Panc1 (cell line): ENCODE measurements around the gene B9D2. TPM values are rescaled to one million over a fixed set of nuclear protein-coding genes. Genes with fewer than 3 reads are reported as not detected.

Experiments
- ATAC-seq: fragments of 200-7000 bp; cut with Tn5 transposase; 2 replicates; pipeline ENCODE4 v1.9.1; 2020; ENCODE audit warnings: mild to moderate bottlenecking, moderate library complexity
- BruUV-seq: library from RNA; stranded (reverse); fragments of 400-500 nt; replicated peaks from 2 replicates; lab custom pipeline; 2021; lab: Mats Ljungman, UMichigan
- CTCF ChIA-PET: fragments of 300-600 bp; sonication (Branson Sonifier 250); formaldehyde crosslinking; loops from one replicate; lab custom pipeline; 2022; ENCODE audit warnings: antibody characterized with exemption; lab: Charles Lee
- POLR2A ChIA-PET: fragments of 300-600 bp; sonication (Branson Sonifier 250); formaldehyde crosslinking; loops from one replicate; lab custom pipeline; 2022; ENCODE audit warnings: antibody characterized with exemption; lab: Charles Lee
- DNase-seq: peaks from one replicate; pipeline ENCODE4 v3.0.0-alpha.2; 2010; ENCODE audit warnings: low read depth, low spot score
- H3K27ac ChIP-seq: 2 replicates; pipeline ENCODE4 v1.5.1; 2011; ENCODE audit warnings: mild to moderate bottlenecking, low read length, inconsistent platforms
- H3K27me3 ChIP-seq: fragments of 200-500 bp; sonication (Bioruptor generic); 2 replicates; pipeline ENCODE4 v1.6.0; 2014; ENCODE audit warnings: low read length, inconsistent platforms; ENCODE audit not compliant: control insufficient read depth, insufficient read depth
- H3K36me3 ChIP-seq: fragments of 200-500 bp; sonication (Bioruptor generic); 2 replicates; pipeline ENCODE4 v1.5.1; 2014; ENCODE audit warnings: inconsistent platforms, mild to moderate bottlenecking, low read length, moderate library complexity; ENCODE audit not compliant: control insufficient read depth, insufficient read depth
- H3K4me1 ChIP-seq: 2 replicates; pipeline ENCODE4 v1.5.1; 2011; ENCODE audit warnings: inconsistent platforms, mild to moderate bottlenecking, low read length, moderate library complexity; ENCODE audit not compliant: control insufficient read depth, insufficient read depth
- H3K4me3 ChIP-seq, 2 experiments: 2 replicates each; pipeline ENCODE4 v1.5.1; 2011 to 2012; ENCODE audit warnings: low read depth in 2 of 2, low read length in 2 of 2, mild to moderate bottlenecking in 2 of 2, inconsistent platforms in 1 of 2, moderate library complexity in 1 of 2
- H3K9me3 ChIP-seq: fragments of 200-500 bp; sonication (Bioruptor generic); 2 replicates; pipeline ENCODE4 v1.5.1; 2014; ENCODE audit warnings: low read depth, mild to moderate bottlenecking, inconsistent platforms, low read length, moderate library complexity; ENCODE audit not compliant: control insufficient read depth, insufficient read depth
- POLR2AphosphoS5 ChIP-seq: IDR thresholded peaks from 2 replicates; pipeline ENCODE4 v1.6.1; 2012; ENCODE audit warnings: mild to moderate bottlenecking, low read depth, low read length, moderate library complexity
- REST ChIP-seq, 2 experiments: IDR thresholded peaks; 2 replicates each; pipeline ENCODE4 v1.6.1; 2011 to 2012; ENCODE audit warnings: low read depth in 2 of 2, control low read depth in 1 of 2, low read length in 1 of 2, mild to moderate bottlenecking in 1 of 2, moderate library complexity in 1 of 2; ENCODE audit not compliant: insufficient read depth in 1 of 2
- SIN3A ChIP-seq: IDR thresholded peaks from 2 replicates; pipeline ENCODE4 v1.6.1; 2012; ENCODE audit warnings: low read depth, mild to moderate bottlenecking, low read length, moderate library complexity, borderline replicate concordance; ENCODE audit not compliant: insufficient read depth
- TCF7L2 ChIP-seq: IDR thresholded peaks from 2 replicates; pipeline ENCODE4 v1.6.1; 2011; ENCODE audit warnings: mild to moderate bottlenecking, low read depth, low read length, inconsistent platforms
- in situ Hi-C: cut with HindIII; loops from 2 replicates; pipeline ENCODE4 v1.10.0; 2016; ENCODE audit warnings: low sequenced_read_pairs, low pct_unique_long_range_greater_than_20kb
- intact Hi-C: fragments of 100-400 bp; cut with micrococcal nuclease; formaldehyde crosslinking; loops from one replicate; pipeline ENCODE4 v1.10.0; 2022; ENCODE audit not compliant: unreplicated experiment
- total RNA-seq: library from RNA; stranded (reverse); gene quantifications from one replicate; pipeline ENCODE4 v1.2.1, GENCODE V29; 2021; ENCODE audit not compliant: unreplicated experiment
- TF ChIP-seq, protein P1 (sequence below): fragments of 450-650 bp; IDR thresholded peaks from 2 replicates; pipeline ENCODE4 v1.5.1; 2017; ENCODE audit warnings: mild to moderate bottlenecking

Gene B9D2
- total RNA-seq, 1 experiment from 2014 or later: 7.1 TPM

DNA sequence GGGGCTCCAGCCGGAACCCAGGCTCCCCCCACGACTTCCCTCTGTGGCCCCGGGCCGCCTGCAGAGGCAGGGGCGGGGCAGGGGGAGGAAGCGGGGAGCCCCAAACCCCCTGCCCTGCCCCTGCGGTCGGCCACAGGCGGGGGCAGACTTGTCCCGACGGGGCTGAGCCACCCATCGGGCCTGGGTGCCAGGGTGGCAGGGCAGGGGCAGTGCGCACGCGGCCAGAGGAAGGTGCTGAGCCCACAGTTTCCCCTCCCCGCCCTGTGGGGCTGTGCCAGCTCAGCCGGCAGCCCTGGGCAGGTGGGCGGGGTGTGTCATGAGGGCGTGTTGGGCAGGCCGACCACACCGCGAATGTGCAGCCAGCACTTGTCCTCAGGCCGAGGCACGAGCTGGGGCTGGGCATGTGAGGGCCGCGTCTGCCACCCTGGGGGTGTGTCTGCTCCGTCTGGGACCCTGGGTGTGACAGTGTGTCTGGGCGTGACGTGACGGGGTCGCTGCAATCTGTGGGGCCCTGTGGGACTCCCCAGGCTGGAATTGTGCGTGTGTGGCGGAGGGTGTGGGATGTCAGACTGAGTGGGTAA, 36.3 kb downstream of the B9D2 start:
- no peak for DNase-seq
- H3K4me3 ChIP-seq: no peak overlapping the region
- no peaks in the 10 kb centered on the region for H3K9me3 ChIP-seq
- no peaks in the 10 kb centered on the region for H3K27me3 ChIP-seq
- intact Hi-C loops: no loop called here
- H3K27ac ChIP-seq: peak overlapping the region; percentile 32; the same call in 1 of the 2 replicates
- in situ Hi-C loops: no loop called here
- no TSS peak for BruUV-seq
- H3K4me1 ChIP-seq: peaks cover 43% of the 10 kb centered on the region
- ATAC-seq: no peak
- CTCF ChIA-PET: interaction anchor here (0.5 kb wide), 1 partner anchor 123 kb away, joined by 6 read pairs; no protein-coding TSS in a partner anchor
- no peaks in the 10 kb centered on the region for H3K36me3 ChIP-seq
- POLR2A ChIA-PET: interaction anchor here (0.6 kb wide), 1 partner anchor 64 kb away, joined by 3 read pairs; no protein-coding TSS in a partner anchor
- TF ChIP-seq TCF7L2 (no peak), POLR2AphosphoS5 (no peak), REST (IDR thresholded peaks at IDR 0.05; ENCODE audit: insufficient read depth in 1 of 2, low read depth in 2 of 2, low read length in 1 of 2) (no peak), SIN3A (no peak)
- TF ChIP-seq, protein P1, sequence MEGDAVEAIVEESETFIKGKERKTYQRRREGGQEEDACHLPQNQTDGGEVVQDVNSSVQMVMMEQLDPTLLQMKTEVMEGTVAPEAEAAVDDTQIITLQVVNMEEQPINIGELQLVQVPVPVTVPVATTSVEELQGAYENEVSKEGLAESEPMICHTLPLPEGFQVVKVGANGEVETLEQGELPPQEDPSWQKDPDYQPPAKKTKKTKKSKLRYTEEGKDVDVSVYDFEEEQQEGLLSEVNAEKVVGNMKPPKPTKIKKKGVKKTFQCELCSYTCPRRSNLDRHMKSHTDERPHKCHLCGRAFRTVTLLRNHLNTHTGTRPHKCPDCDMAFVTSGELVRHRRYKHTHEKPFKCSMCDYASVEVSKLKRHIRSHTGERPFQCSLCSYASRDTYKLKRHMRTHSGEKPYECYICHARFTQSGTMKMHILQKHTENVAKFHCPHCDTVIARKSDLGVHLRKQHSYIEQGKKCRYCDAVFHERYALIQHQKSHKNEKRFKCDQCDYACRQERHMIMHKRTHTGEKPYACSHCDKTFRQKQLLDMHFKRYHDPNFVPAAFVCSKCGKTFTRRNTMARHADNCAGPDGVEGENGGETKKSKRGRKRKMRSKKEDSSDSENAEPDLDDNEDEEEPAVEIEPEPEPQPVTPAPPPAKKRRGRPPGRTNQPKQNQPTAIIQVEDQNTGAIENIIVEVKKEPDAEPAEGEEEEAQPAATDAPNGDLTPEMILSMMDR: no peak

DNA sequence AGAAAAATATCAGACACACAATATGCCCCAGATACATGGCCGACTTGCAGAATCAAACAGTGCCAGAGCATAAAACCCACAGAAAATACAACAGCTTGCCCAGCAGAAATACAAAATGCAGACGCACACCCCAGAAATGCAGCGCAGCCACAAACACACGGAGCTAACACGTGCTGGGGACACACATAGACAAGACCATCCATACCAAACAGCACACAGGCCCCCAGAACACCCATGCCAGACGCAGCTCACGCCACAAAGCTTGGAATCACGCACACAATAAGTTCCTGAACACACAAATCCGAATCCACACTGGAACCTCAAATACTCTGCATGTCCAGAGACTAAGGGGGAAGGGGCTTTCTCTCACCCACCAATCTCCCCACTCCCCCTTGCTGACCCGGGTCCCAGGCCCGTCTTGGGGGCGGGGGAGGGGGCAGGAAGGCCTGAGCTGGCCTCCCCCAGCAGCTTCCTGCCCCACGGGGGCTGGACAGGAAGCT, 36.8 kb downstream of the B9D2 start:
- BruUV-seq: no TSS peak
- H3K4me3 ChIP-seq: no peak overlapping the region
- no peaks in the 10 kb centered on the region for H3K9me3 ChIP-seq
- intact Hi-C loops: no loop called here
- POLR2A ChIA-PET: interaction anchor here (0.6 kb wide), 1 partner anchor 63 kb away, joined by 3 read pairs; no protein-coding TSS in a partner anchor
- CTCF ChIA-PET: interaction anchor here (0.5 kb wide), 1 partner anchor 123 kb away, joined by 6 read pairs; no protein-coding TSS in a partner anchor
- peaks cover 49% of the 10 kb centered on the region for H3K4me1 ChIP-seq
- peak overlapping the region; percentile 32 for H3K27ac ChIP-seq
- in situ Hi-C loops: no loop called here
- ATAC-seq (no peak), DNase-seq (no peak)
- TF ChIP-seq REST (IDR thresholded peaks at IDR 0.05; ENCODE audit: insufficient read depth in 1 of 2, low read depth in 2 of 2, low read length in 1 of 2) (no peak), TCF7L2 (no peak), POLR2AphosphoS5 (no peak)
- TF ChIP-seq, protein P1: no peak
- H3K36me3 ChIP-seq: no peaks in the 10 kb centered on the region
- H3K27me3 ChIP-seq: no peaks in the 10 kb centered on the region
